HG03342 (cell line): ENCODE data around the gene C3orf70.

Experiments
- ATAC-seq: cut with Tn5 transposase; IDR thresholded peaks from one replicate; pipeline ENCODE4 v1.9.1; 2021; ENCODE audit warnings: mild to moderate bottlenecking, moderate library complexity; ENCODE audit not compliant: unreplicated experiment

The C3orf70 gene

DNA sequence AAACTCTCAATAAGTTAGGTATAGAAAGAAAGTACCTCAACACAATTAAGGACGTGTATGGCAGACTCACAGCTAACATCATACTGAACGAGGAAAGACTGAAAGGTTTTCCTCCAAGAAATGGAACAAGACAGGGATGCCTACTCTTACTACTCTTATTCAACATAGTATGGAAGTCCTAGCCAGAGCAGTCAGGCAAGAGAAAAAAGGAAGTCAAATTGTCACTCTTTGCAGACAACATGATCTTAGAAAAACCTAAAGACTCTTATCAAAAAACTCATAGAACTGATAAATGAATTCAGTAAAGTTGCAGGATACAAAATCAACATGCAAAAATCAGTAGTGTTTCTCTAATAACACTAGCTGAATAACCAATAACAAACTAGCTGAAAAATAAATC is 96.0 kb downstream of the C3orf70 start:
- no peak for ATAC-seq

DNA sequence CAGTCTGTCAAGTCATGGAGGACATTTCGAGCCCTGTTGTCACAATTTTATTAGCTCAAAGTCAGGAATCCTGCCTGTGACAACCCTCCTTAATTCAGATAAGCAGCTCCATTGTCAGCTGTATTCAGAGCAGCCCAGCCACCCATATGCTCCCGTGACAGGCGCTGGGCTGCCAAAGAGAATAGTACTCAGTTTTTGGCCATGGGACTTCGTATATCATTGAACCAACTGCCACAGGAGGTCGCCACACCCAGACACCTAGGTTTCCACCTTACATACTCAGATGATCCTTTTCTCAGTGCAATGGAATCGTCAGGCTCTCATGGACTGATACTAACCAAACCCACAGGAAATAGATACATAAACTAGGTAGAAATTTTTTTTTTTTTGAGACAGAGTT is 100.2 kb downstream of the C3orf70 start:
- ATAC-seq, result no peak

DNA sequence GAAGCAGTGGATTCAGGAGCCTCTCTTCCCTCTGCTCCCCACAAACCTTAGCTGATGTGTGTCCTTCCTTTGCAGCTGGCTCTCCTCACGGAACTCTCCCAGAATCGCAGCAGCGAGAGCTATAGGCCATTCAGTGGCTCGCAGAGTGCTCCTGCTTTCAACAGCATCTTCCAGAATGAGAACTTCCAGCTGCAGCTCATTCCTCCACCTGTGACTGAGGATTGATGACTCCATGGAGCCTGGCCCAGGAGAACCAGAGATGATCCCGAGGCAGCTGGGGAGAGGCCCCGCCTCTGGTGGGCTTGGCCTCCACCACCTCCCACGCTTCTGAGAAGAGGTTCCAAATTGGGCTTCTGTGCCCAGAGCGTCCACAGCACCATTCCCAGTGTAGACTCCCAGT is 101.1 kb downstream of the C3orf70 start:
- no peak for ATAC-seq

DNA sequence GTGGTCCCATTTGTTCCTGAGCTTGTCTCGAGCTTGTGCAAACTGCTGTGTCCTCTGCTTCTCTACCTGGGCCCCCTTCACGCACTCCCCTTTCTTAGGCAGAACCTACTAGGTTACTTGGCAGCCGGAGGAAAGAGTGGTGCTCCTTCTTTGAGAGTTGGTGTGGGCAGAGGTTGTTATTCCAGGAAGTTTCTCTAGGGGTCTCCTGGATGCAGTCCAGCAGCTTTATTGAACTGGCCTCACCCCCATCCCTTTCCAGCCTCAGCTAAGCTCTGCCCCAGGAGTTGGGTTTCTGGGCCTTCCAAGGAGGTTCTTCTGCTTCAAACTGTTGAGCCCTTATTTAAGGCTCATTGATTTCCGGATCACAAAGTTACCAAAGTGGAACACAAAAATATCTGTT is 103.2 kb downstream of the C3orf70 start:
- ATAC-seq, result no peak

DNA sequence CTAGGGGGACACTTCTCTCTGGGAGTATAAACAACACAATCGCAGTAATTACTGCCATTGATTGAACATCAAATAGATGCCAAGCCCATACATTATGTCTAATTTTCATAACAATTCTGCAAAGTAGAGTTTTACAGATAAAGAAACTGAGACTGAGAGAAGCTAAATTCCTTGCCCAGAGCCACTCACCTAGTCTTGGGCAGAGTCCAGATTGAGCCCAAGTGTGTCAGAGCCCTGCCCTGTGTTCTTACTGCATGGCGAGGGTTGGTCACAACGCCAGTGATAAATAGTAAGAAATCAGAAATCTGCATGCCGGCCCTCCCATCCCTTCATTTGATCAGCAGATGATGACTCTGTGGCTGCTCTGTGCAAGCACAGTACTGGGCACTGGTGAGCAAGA is 106.3 kb downstream of the C3orf70 start:
- ATAC-seq, result no peak

DNA sequence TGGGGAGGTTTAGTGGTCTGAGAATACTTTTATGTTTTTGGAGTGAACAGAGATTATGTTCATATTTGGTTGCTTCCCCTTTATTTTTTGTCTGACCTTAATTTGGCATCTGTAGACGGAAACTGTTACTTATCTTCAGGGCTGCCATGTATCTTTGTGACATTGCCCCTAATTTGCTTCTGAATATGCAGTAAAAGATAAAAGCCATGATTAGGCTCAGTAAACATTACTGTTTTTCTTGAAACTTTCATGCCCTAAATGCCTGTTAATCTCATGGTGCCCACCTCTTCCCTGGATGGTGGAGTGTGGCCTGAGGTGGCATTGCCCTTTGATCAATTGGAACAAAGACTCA is 106.7 kb downstream of the C3orf70 start:
- ATAC-seq, result no peak

DNA sequence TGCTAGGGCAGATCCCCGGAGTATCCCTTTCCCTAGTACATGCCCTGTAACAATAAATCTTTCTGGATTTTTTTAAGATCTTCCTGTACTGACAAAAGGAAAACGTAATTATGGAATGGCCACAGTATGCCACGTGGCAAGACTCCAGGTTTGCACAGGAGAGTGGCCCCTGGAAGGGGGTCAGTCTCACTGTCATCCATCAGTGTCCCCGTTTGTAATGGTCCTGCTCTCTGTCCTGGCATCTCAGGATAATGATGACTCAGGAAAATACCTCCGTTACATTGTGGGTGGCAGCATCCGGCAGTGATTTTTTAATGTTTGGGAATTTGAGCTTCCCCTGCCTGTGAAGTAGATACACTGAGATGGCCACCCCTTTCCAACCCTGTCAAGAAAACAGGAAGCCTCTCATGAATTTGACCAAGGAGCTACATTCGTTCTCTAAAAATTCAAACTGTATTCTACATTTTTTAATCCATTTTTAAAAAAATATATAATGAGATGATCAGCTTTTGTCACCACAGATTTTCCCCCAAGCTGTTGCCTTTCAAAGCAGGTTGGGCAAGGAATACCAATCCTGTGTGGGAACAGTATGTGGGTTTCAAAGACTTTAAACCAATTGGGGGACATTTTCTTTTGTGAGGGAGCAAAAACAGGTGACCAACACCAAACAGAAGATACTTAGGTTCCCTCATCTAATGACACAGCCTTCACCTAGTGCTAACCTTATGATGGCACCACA is 110.4 kb downstream of the C3orf70 start:
- no peak for ATAC-seq

DNA sequence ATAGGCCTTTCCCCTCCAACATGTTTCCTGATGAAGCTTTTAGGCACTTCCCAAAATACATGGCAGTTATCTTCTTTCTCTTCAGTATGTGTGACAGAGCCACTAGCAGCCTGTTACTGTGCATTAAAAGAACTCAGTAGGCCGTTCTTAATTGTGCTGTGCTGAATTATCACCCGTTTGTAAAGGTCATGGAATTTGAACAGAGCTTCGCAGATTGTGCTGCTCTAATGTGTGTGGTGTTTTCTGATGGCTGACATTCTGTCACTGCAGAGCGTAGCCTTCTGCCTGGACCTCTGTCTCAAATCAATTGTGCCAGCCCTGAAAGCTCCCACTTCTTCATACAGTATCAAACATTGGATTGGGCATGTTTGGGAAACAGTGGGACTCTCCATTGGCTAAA is 111.3 kb downstream of the C3orf70 start:
- ATAC-seq, result no peak

DNA sequence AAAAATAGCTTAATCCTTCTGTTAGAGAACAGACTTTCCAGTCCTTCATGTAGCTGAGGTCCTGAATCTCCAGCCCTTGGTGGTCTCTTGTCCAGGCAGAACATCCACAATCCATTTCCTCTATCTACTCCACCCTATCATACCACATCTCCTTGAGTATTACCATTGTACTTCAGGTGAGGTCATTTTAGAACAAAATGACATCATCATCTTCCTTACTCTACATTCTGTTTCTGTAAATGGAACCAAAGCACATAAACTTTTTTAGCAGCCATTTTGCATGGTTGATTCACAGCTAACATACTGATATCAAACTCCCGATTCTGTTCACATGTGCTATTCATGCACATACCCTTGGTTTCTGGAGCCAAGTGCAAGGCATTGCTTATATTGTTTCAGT is 112.4 kb downstream of the C3orf70 start:
- ATAC-seq, result no peak

DNA sequence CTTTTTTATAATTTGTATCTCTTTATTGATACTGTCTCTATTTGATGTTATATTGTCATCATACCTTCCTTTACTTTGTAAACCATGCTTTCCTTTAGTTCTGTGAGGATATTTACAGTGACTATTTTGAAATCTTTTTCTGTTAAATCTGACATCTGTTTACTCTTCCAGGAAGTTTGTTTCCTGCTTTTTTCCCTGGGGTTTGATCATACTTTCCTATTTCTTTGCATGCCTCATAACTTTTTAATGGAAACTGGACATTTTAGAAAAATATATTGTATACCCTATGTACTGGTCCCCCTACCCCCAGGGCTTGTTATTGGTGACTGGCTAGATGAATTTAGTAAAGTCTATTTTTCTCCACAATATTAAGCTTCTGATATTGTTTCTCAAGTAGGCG is 115.1 kb downstream of the C3orf70 start:
- no peak for ATAC-seq

DNA sequence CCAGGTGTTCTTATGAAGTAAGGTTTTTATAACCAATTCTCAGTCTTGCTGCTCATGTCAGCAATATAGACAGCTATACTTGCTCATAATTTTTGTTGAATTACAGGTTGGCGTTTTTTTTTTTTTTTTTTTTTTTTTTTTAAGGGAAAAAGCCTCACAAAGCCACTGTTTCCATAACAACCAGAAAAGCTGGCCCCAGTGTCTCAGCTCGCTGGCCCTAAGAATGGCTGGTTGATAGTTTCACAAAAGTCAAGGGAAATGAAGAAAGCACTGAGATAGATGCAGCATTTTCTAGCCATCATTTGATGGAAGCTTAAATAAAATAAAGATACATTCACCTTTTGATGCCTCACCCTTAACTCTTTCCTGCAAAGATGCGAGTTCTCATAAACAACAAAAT is 121.9 kb downstream of the C3orf70 start:
- ATAC-seq, result no peak

DNA sequence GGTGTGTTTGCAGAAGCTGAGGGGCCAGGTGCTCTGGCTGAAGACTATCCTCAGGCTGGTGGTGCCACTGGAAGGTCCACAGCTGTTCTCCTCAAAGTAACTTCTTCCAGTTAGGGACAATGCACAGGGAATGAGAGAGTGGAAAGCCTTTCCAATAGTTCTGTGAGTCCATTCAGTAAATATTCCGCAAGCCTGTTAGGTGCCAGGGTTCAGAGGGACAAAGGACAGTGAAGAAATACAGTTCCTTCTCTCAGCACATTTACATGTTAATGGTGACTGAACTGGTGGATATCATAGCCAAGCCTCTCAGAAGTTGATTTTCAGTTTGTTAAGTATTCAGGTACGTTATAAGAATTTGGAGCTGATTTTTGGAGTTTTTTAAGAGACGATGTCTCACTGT is 122.5 kb downstream of the C3orf70 start:
- no peak for ATAC-seq

DNA sequence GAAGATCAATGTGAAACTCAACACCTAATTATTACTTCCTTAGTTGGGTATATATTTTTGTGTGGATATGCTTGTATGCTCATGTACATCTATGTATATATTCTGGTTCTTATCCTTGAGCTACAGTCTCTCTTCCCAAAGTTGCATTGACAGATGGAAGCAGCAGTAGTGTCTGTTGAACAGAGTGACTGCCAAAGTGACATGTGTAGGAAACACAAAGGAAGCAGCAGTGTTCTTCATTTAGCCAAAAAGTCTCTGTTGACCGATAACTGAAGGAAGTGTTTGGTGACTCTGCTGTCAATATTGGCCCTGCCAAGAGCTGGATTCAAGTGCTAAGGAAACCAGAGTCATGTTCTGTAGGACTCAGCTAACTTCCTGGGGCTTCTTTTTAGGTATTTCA is 123.8 kb downstream of the C3orf70 start:
- ATAC-seq, result no peak

DNA sequence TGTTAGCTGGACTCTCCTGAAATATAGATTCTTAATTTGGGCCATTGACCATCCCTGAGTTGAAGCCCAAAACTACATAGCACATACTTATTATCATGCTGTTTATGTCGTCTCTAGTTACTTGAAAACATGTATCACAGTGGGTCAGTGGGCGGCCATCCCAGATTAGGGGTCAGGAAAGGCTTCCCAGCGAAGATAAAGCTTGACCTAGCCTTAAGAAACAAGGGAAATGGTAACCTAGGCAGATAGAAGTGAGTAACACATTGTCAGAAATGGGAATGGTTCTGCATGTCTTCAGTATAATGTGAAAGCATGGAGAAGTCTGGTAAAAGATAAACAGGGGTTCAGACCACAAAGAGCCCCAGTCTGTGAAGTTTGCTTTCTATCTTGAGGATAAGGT is 124.7 kb downstream of the C3orf70 start:
- ATAC-seq, result no peak
